ENCODE data around the gene GLRA2. TPM values are rescaled to one million over a fixed set of nuclear protein-coding genes. Genes with fewer than 3 reads are reported as not detected.

GLRA2 gene
- total and polyA plus RNA-seq, 3 experiments from 2014 or later: not detected

DNA sequence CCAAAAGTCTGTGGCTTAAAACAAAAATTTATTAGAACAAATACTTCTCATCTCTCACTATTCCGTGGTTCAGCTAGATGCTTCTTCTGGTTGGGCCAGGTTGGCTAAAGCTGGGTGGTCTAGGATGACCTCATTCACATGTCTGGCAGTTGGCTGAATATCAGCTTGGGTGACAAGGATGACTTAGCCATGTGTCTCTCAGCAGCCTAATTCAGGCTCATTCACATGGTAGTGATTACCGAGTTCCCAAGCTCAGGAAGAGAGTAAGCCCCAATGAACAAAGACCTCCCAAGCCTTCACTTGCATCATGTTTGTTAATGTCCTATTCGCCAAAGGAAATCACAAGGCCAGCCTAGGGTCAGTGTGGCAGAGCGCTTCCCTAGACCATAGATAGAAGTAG, 224.1 kb downstream of the GLRA2 start:
- Mint-ChIP-seq H3K4me1 (no peaks in the 10 kb centered on the region), H3K27me3 (peaks cover 0 to 5% of the 10 kb centered on the region in 2 donors), H3K36me3 (no peaks in the 10 kb centered on the region), H3K4me3 (no peak overlapping the region), H3K9me3 (peaks cover 0 to 5% (median 3%) of the 10 kb centered on the region in 5 donors), H3K27ac (no peak overlapping the region)
- H3K27me3 ChIP-seq (ENCODE audit: insufficient read depth, low read length, poor library complexity, severe bottlenecking): no peaks in the 10 kb centered on the region
- ChIA-PET CTCF (no interaction called here), POLR2A (no interaction called here)
- no peaks in the 10 kb centered on the region for H3K9me3 ChIP-seq (ENCODE audit: low read length)
- H3K4me3 ChIP-seq (ENCODE audit: low read length): no peak overlapping the region
- no peak for DNase-seq
- H3K36me3 ChIP-seq (ENCODE audit: insufficient read depth, low read length): no peaks in the 10 kb centered on the region
- H3K4me1 ChIP-seq (ENCODE audit: insufficient read depth, low read length): no peaks in the 10 kb centered on the region
- no peak overlapping the region for H3K27ac ChIP-seq (ENCODE audit: low read depth, low read length)

DNA sequence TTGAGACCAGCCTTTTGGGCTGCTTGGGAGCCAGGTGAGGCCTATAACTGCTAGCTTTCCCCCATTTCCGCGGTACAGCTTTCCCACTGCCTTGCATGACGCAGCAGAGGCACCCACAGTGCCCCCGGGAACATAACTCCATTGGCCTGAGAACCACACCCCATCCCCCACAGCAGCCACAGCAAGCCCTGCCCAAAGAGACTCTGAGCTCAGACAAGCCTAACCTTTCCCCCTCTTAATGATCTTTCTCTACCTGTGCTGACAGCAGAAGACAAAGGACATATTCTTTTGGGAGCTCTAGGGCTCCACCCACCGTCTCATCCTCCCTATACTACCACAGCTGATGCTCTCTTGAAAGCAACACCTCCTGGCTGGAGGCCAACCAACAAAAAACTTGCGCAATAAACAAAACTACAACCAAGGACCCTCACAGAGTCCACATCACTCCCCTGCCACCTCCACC, 228.7 kb downstream of the GLRA2 start:
- no peak overlapping the region for H3K4me3 ChIP-seq (ENCODE audit: low read length)
- H3K4me1 ChIP-seq (ENCODE audit: insufficient read depth, low read length): no peaks in the 10 kb centered on the region
- Mint-ChIP-seq H3K36me3 (no peaks in the 10 kb centered on the region), H3K27ac (peak overlapping the region in 1 of 8 donors; percentile 56), H3K9me3 (peaks cover 0 to 16% (median 5%) of the 10 kb centered on the region in 5 donors), H3K4me3 (no peak overlapping the region), H3K27me3 (peaks cover 0 to 5% of the 10 kb centered on the region in 2 donors), H3K4me1 (no peaks in the 10 kb centered on the region)
- H3K36me3 ChIP-seq (ENCODE audit: insufficient read depth, low read length): no peaks in the 10 kb centered on the region
- DNase-seq: no peak
- no peaks in the 10 kb centered on the region for H3K27me3 ChIP-seq (ENCODE audit: insufficient read depth, low read length, poor library complexity, severe bottlenecking)
- no peak overlapping the region for H3K27ac ChIP-seq (ENCODE audit: low read depth, low read length)
- ChIA-PET POLR2A (no interaction called here), CTCF (no interaction called here)
- H3K9me3 ChIP-seq (ENCODE audit: low read length): no peaks in the 10 kb centered on the region

DNA sequence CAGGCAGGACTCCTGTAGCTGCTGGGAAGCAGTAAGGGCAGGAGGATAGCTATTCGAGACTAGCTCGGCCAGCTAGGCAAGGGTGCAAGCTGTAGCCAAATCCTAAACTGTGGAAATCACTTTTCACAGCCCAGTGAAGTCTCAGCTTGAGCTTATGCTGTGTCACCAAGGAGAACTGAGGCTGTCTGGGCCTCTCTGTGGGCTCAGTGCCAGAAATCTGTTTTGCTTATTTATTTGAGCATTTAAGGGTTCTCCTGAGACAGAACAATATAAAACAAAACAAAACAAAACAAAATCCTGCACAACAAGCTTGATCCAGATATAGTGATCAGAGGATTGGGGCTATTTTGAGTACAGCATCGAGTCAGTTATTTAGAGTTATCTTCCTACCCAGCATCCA, 246.1 kb downstream of the GLRA2 start:
- Histone ChIP-seq H3K9me3 (ENCODE audit: low read length) (no peaks in the 10 kb centered on the region), H3K36me3 (ENCODE audit: insufficient read depth, low read length) (no peaks in the 10 kb centered on the region), H3K4me1 (ENCODE audit: insufficient read depth, low read length) (no peaks in the 10 kb centered on the region), H3K4me3 (ENCODE audit: low read length) (no peak overlapping the region), H3K27ac (ENCODE audit: low read depth, low read length) (no peak overlapping the region), H3K27me3 (ENCODE audit: insufficient read depth, low read length, poor library complexity, severe bottlenecking) (no peaks in the 10 kb centered on the region)
- Mint-ChIP-seq H3K4me1 (no peaks in the 10 kb centered on the region), H3K36me3 (peaks cover 0 to 5% (median 0%) of the 10 kb centered on the region in 3 donors), H3K4me3 (no peak overlapping the region), H3K27me3 (peaks cover 0 to 6% of the 10 kb centered on the region in 2 donors), H3K9me3 (peaks cover 2 to 9% (median 5%) of the 10 kb centered on the region in 5 donors), H3K27ac (no peak overlapping the region)
- POLR2A ChIA-PET: no interaction called here
- no peak for DNase-seq
- CTCF ChIA-PET: no interaction called here

DNA sequence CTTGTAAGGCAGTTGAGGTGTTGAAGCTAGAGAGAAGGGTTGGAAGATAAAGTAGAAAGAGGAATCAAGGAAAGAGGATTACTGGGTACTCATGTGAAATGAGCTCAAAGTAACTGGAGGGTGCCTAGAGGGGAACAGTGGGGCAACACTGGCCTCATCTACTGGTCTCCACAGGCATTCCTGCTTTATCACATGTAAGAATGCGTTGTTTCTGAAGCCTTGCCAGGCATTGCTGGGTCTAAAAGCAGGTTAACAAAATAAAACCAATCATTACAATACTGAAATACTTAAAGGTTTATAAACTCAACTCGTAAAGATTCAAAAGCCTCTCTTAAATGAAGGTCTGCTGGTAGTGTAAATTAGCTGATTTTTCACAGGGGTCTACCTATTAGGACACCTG, 247.6 kb downstream of the GLRA2 start:
- Histone ChIP-seq H3K9me3 (ENCODE audit: low read length) (no peaks in the 10 kb centered on the region), H3K4me1 (ENCODE audit: insufficient read depth, low read length) (no peaks in the 10 kb centered on the region), H3K27me3 (ENCODE audit: insufficient read depth, low read length, poor library complexity, severe bottlenecking) (no peaks in the 10 kb centered on the region), H3K36me3 (ENCODE audit: insufficient read depth, low read length) (no peaks in the 10 kb centered on the region), H3K27ac (ENCODE audit: low read depth, low read length) (no peak overlapping the region), H3K4me3 (ENCODE audit: low read length) (no peak overlapping the region)
- no peak overlapping the region for H3K4me3 Mint-ChIP-seq
- CTCF ChIA-PET: no interaction called here
- no peak overlapping the region for H3K27ac Mint-ChIP-seq
- H3K4me1 Mint-ChIP-seq: no peaks in the 10 kb centered on the region
- H3K27me3 Mint-ChIP-seq: peaks cover 0 to 6% of the 10 kb centered on the region in 2 donors
- peaks cover 0 to 3% (median 0%) of the 10 kb centered on the region in 5 donors for H3K9me3 Mint-ChIP-seq
- POLR2A ChIA-PET: no interaction called here
- no peak for DNase-seq
- peaks cover 0 to 5% (median 0%) of the 10 kb centered on the region in 3 donors for H3K36me3 Mint-ChIP-seq

DNA sequence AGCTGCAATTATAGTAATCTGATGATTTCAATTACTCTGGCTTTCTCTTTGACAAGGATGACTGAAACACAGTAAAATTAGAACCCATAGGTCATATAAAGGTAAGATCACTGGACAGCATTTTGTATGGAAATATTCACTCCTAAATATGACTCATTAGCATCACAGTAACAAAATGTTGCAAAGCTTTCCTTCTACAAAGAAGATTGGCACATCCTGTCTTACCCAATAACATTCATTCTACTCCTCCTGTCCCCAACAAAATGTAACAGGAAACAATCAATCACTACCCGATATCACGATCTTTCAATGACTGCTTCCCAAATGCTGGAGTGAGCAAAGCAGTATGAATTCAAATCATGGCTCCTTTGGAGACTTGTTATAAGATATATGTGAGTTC, 248.2 kb downstream of the GLRA2 start:
- no peaks in the 10 kb centered on the region for H3K9me3 ChIP-seq (ENCODE audit: low read length)
- POLR2A ChIA-PET: no interaction called here
- H3K9me3 Mint-ChIP-seq: peaks cover 0 to 3% (median 0%) of the 10 kb centered on the region in 5 donors

DNA sequence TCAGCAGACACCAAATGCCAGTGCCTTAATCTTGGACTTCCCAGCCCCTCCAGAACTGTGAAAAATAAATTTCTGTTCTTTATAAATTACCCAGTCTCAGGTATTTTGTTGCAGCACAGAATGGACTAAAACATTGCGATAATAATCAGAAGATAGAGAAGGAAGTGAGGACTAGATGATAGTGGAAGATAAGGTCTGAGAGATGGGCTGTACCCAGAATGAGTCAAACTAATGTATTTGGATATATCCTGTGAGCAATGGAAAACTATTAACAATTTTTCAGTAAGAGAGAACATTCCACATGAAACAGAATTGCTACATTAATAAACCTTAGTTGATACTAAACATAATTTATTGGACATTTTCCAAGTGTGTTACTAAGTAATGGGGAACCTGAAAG, 250.2 kb downstream of the GLRA2 start:
- CTCF ChIA-PET: no interaction called here
- Mint-ChIP-seq H3K9me3 (peaks cover 0 to 2% (median 0%) of the 10 kb centered on the region in 5 donors), H3K36me3 (peaks cover 0 to 5% (median 0%) of the 10 kb centered on the region in 3 donors), H3K4me3 (no peak overlapping the region), H3K27me3 (peaks cover 0 to 7% of the 10 kb centered on the region in 2 donors), H3K4me1 (no peaks in the 10 kb centered on the region), H3K27ac (no peak overlapping the region)
- Histone ChIP-seq H3K27me3 (ENCODE audit: insufficient read depth, low read length, poor library complexity, severe bottlenecking) (no peaks in the 10 kb centered on the region), H3K4me3 (ENCODE audit: low read length) (no peak overlapping the region), H3K4me1 (ENCODE audit: insufficient read depth, low read length) (no peaks in the 10 kb centered on the region), H3K27ac (ENCODE audit: low read depth, low read length) (no peak overlapping the region), H3K36me3 (ENCODE audit: insufficient read depth, low read length) (no peaks in the 10 kb centered on the region), H3K9me3 (ENCODE audit: low read length) (no peaks in the 10 kb centered on the region)
- POLR2A ChIA-PET: no interaction called here
- DNase-seq: no peak

More for the DNA sequence above, 248.2 kb downstream of the GLRA2 start:
- Histone ChIP-seq H3K36me3 (ENCODE audit: insufficient read depth, low read length) (no peaks in the 10 kb centered on the region), H3K27ac (ENCODE audit: low read depth, low read length) (no peak overlapping the region), H3K27me3 (ENCODE audit: insufficient read depth, low read length, poor library complexity, severe bottlenecking) (no peaks in the 10 kb centered on the region), H3K4me1 (ENCODE audit: insufficient read depth, low read length) (no peaks in the 10 kb centered on the region), H3K4me3 (ENCODE audit: low read length) (no peak overlapping the region)
- H3K4me3 Mint-ChIP-seq: no peak overlapping the region
- no peaks in the 10 kb centered on the region for H3K4me1 Mint-ChIP-seq
- H3K36me3 Mint-ChIP-seq: peaks cover 0 to 5% (median 0%) of the 10 kb centered on the region in 3 donors
- no peak overlapping the region for H3K27ac Mint-ChIP-seq
- CTCF ChIA-PET: no interaction called here
- H3K27me3 Mint-ChIP-seq: peaks cover 0 to 7% of the 10 kb centered on the region in 2 donors
- DNase-seq: no peak

Measured in CD8-positive, alpha-beta memory T cell (primary cell).